HG03095 (cell line): ENCODE data around the gene ASNS.
"Not testable (repeated sequence)": the region's sequence is repeated elsewhere in the genome, so short reads cannot be mapped to it uniquely, and the experiment has no call there.

Experiments
- ATAC-seq: cut with Tn5 transposase; IDR thresholded peaks from one replicate; pipeline ENCODE4 v1.9.1; 2021; ENCODE audit warnings: moderate library complexity; ENCODE audit not compliant: unreplicated experiment

The ASNS gene, protein sequence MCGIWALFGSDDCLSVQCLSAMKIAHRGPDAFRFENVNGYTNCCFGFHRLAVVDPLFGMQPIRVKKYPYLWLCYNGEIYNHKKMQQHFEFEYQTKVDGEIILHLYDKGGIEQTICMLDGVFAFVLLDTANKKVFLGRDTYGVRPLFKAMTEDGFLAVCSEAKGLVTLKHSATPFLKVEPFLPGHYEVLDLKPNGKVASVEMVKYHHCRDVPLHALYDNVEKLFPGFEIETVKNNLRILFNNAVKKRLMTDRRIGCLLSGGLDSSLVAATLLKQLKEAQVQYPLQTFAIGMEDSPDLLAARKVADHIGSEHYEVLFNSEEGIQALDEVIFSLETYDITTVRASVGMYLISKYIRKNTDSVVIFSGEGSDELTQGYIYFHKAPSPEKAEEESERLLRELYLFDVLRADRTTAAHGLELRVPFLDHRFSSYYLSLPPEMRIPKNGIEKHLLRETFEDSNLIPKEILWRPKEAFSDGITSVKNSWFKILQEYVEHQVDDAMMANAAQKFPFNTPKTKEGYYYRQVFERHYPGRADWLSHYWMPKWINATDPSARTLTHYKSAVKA

DNA sequence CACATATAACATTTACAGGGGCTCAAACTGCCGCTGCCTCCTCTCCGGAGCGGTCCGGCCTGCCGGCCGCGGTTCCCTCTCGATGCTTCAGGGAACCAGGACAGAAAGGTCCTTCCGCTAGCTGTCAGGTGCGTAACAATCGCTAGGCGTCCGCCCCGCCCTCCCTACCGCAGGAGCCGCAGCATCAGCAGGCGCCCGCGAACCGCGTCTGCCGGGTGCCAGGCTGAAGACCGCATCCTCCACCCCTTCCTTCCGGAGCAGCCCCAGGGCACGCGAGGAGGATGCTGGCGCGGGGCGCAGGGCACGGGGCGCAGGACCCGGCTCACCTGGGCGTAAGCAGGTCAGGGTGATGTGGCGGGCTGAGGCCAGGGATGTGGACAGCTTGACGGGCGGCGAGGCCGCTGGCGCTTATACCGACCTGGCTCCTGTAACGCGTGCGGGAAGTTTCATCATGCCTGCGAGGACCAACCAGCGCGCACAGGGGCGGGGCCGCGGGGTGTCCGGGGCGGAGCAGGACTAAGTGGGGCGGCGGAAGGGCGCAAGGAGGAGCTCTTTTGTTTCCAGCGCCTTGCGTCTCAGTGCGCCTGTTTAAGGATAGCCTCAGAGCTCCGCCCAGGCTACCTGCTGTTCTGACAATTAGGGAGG, at the start of gene ASNS:
Gene ASNS (minus strand): TSS at position 384 of the 645 bp plus-strand sequence. CDS start 3,252 bp downstream, outside the sequence.
- ATAC-seq = peak; percentile 99

DNA sequence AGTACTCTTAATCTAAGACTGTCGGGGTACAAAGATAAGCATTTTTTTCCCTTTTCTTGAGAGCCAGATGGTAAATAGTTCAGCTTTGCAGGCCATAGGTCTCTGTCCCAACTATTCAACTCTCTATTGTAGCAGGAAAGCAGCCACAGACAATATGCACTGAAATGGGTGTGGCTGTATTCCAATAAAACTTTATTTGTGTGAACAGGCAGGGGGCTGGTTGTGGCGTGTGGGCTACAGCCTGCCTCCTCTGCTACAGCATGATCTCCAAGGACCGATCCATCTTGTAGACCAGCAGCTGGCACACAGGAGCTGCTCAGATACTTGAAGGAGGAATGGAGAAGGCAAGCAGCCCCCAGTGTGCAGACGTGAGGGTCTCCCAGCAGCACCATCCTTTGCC, 49.0 kb upstream of the ASNS start:
- not testable (repeated sequence) for ATAC-seq

DNA sequence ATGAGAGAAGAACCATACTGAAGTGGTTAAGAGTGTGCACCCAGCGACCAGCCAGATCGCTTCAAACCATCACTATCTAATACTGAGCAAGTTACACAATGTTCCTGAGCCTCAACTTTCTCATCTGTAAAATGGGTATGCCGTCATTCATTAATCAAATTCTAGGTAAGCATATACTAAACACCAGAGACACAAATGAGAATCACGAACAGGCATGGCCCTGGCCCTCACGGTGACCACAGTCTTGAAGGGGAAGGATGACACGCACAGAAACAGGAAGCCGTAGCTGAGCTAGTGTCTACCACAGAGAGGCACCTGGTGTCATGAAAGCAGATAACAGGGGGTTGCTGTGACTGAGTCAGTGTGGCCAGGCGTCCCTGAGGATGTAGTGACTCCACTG, 43.1 kb upstream of the ASNS start:
- ATAC-seq = not testable (repeated sequence)

DNA sequence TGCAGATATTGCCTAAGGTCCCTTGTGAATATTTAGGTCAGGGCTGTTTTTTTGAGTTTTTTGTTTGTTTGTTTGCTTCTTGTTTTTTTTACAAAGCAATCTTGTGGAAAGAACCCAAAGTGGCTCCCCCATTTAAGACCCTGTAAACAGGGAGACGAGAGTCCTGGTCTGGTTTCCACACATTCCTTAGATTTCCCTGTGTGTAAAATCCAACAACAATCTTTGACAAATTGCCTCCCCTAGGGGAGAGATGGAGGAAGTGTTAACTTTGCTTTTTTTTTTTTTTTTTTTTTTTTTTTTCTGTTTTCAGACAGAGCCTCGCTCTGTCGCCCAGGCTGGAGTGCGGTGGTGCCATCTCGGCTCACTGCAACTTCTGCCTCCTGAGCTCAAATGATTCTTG, 40.1 kb upstream of the ASNS start:
- ATAC-seq = not testable (repeated sequence)

GRCh38 chr7:97896893-97897292, 24.7 kb upstream of the ASNS start:
- ATAC-seq = not testable (repeated sequence)

- ATAC-seq = not testable (repeated sequence)
Observed at GRCh38 chr7:97891721-97892120, 19.5 kb upstream of the ASNS start.

- ATAC-seq = not testable (repeated sequence)
Observed at GRCh38 chr7:97879527-97879926, 7.3 kb upstream of the ASNS start.

- ATAC-seq = not testable (repeated sequence)
Observed at GRCh38 chr7:97874894-97875293, 2.7 kb upstream of the ASNS start.

DNA sequence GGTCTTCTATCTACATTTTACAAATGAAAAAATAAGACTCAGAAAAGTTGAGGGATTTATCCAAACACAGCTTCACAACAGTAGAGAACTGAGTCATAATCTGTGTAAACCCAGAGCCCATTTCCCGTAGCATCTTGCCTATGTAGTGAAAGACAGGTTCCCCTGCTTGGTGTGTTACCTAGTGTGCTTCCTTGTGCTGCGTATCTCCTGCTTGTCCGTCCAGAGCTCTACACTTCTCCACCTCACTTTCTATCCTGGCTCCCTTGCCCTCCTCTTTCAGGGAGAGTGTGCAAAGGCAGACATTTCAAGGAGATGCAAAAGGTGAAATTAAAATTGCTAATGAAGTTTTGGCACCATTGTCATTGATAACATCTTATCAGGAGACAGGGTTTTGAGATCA, 1.4 kb upstream of the ASNS start:
- ATAC-seq = no peak

GRCh38 chr7:97871659-97872024, 566 bp downstream of the ASNS start:
- peak; percentile 13 for ATAC-seq

- ATAC-seq = no peak
Observed at GRCh38 chr7:97868788-97869187, 3.4 kb downstream of the ASNS start.

DNA sequence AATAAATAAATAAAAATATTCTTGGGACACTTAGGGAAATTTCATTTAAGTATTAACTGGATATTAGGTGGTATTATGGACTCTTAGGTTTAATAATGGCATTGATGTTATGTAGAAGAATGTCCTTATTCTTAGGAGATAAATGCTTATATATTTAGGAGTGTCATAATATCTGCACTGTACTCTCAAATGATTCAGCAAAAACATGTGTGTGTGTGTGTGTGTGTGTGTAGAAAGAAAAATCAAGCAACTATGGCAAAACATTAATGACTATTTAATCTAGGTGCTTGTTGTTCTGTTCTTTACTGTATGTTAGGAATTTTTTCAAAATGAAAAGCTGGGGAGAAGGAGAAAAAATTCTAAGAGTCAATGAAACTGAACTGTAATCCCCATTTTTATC, 3.9 kb downstream of the ASNS start:
- ATAC-seq = no peak

DNA sequence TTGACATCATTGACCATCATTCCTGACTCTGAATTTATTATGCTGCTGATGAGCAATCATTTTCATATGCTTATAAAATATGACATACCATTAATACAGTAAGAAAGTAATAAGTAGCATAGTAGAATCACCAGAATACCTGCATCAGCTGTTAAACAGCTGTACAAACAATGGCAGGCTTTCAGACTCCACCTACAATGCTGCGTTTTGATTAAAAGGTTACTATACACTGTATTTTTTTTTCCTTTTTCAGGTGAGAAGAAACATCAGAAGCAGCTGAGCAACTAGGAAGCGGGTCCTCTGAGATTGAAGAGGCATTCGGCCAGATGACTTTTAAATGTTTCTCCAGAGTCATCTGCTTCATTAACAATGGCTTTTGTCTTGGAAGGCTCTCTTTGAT, 7.1 kb downstream of the ASNS start:
- no peak for ATAC-seq

GRCh38 chr7:97859606-97860204, 12.5 kb downstream of the ASNS start:
- ATAC-seq = no peak

GRCh38 chr7:97858221-97858620, 14.0 kb downstream of the ASNS start:
- no peak for ATAC-seq

- no peak for ATAC-seq
Observed at GRCh38 chr7:97857544-97857943, 14.7 kb downstream of the ASNS start.

DNA sequence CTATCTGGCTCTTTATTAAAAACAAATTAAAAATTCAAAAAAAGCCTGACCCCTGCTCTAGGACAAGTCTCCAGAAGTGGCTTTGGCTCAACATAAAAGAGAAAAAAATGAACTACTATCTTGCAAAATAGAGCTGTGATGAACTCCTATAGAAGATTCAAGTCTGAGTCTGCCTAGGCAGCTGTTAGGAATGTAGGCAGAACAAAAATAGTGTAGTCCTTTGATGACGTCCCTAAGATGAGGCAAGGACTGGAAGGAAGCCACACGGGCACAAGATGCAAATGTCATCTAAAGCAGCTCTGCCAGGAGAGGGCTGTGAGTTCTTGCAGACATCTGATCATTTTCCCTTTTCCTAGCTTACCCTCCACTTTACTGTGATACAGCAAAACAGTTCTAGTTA, 20.5 kb downstream of the ASNS start:
- no peak for ATAC-seq

DNA sequence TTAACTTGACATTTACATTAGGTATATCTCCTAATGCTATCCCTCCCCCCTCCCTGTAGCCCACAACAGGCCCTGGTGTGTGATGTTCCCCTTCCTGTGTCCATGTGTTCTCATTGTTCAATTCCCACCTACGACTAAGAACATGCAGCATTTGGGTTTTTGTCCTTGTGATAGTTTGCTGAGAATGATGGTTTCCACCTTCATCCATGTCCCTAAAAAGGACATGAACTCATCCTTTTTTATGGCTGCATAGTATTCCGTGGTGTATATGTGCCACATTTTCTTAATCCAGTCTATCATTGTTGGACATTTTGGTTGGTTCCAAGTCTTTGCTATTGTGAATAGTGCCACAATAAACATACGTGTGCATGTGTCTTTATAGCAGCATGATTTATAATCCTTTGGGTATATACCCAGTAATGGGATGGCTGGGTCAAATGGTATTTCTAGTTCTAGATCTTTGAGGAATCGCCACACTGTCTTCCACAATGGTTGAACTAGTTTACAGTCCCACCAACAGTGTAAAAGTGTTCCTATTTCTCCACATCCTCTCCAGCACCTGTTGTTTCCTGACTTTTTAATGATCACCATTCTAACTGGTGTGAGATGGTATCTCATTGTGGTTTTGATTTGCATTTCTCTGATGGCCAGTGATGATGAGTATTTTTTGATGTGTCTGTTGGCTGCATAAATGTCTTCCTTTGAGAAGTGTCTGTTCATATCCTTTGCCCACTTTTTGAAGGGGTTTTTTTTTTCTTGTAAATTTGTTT, 21.8 kb downstream of the ASNS start:
- not testable (repeated sequence) for ATAC-seq

DNA sequence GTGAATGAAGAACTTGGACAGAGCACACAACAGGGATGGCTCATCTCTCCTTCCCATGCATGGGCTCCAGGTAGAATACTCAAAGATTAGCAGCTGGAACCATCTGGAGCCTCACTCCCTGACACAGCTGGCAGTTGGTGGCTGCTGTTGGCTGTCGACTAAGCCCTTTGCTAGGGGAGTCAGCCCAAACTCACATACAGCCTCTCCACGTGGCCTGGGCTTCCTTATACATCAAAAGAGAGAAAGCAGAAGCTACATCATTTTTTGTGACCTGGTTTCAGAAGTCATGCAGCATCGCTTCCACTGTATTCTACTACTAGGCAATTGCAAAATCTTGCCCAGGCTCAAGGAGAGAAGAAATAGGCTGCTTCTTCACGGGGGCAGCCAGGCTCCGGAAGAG, 24.4 kb downstream of the ASNS start:
- ATAC-seq = no peak

DNA sequence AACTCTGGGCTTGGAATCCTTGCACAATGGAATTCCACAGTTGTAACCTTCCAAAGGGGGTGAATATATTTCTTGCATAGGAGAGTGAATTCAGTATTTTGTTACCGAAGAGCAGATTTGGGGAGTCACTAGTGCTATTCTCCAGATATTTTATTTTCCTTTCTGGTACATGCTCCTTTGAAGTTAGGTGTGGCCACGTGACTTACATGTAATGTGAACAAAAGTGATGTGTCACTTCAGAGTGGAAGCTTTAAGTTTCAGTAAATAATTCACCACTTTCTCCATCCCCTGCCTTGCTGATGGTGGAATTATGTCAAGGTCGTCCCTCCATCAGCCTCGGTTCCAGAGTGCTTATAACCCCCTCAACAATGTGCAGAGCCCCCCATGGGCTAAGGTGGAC, 25.3 kb downstream of the ASNS start:
- ATAC-seq = no peak

- ATAC-seq = no peak
Observed at GRCh38 chr7:97845622-97846203, 26.5 kb downstream of the ASNS start.
